NCI-H82 treated with DMSO at 0.1 percent for 48 hours (cell line): Measurements from ENCODE around the gene ATXN7L1.

Experiments
- DNase-seq: peaks from one replicate; lab custom pipeline; 2025; ENCODE audit not compliant: unreplicated experiment; lab: John Stamatoyannopoulos, UW

Gene ATXN7L1

DNA sequence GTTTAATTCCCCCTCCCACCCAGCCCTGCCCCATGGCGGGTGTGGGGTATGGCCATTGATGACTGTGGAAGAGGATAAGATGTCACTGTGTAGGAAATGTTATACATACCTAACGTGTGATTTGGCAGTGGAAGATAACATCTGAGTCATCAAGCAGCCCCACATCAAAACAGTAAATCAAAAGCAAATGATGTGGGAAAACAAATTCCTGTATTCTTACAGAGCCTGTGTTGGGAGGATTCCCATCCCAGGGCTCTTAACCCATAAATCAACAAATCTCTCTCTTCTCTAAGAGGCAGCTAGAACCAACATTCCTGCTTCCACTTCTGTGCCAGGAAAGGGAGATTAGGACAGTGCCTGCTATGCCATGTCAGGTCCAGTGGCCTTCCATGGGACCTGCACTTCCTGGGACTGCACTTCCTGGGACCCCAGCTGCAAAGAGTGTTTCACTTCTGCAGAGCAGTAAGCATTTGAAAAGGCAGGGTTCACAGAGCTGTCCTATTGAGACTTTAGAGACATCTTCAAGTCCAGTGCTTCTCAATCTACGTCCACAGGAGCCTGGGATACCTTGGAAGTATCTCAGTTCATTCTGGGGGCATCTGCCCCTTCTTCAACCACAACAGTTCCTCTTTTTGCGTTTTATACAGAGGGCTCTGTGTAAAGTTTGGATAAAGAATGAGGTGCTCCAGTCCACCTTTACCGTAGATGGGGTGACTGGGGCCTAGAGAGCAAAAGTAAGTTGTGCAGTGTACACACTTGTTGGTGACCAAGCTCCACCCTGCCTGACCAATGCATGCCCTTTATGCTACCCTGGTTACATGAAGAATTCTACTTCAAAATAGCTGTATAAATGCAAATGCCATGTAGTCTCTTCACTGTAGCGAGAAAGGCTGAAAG lies 45.7 kb downstream of the ATXN7L1 start:
- DNase-seq: no peak

DNA sequence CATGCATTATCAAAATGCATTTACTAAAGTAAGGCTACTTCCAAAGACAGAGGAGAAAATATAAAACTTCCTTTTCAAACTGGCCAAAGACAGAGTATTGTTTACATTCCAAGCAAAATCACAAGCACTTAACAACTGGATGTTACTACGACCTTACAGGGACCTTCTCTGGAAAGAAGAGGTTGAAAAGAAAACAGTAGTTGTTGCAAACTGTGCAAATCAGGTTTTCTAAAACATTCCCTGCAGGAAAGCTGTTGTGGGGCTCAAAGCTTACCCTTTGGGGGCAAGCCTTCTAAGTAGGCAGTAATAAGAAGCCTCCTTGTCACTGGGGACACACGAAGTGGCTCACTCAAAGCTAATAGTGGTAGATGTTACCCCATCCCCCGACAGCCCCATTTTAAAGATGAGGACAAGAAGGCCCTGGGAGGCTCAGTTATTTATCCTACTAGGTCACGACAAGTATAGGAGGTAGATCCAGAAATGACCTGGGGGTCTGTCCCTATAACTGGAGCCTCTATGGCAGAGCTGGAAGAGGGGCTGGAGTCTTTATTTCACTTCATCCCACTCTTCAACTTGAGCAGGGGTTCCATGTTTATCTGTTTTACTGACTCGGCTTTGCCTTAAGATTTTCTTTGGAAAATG lies 46.6 kb downstream of the ATXN7L1 start:
- DNase-seq: no peak

DNA sequence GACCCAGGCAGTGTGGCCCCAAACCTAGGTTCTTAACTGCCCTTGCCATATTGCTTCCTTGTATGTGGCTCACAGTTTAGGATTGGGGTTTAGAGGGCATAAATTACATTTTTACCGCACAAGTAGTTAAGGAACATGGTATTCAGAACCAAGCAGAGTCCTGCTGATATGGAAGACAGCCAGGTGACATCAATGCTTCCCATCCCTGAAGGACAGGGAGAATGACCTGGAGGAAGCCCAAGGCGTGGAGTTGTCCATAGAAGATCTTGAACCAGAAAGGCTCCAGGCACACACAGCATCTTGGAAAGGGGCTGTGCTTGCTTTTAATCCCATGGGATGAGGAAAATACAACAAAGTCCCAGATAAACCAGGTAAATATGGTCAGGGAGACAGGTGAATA lies 48.3 kb downstream of the ATXN7L1 start:
- DNase-seq: no peak

DNA sequence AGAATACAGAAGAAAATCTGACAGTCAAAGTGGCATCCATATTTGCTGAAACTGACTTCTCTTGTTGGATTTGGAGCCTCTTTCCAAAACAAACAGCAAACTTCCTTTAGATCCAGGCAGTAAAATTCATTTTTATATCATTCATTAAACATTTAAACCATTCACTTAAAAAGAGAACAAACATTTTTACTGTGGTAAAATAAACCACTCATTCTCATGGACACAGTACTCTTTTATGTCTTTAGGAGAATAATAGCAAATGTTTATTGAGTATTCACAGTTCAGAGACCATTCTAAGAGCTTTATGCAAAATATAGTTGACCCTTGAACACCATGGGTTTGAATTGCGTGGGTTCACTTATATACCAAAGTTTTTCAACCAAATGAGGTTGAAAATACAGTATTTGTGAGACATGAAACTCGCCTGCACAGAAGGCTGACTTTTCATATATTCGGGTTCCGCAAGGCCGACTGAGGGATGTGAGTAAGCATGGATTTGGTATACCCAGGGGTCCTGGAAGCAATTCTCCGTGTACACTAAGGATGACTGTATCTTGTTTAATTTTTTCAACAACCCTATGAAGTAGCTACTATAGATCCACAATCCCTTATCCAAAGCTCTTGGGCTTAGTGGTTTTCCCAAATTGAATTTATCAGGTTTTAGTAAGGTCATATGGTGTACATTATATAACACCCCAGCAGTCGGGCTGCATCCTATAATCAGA lies 49.1 kb downstream of the ATXN7L1 start:
- DNase-seq: no peak

DNA sequence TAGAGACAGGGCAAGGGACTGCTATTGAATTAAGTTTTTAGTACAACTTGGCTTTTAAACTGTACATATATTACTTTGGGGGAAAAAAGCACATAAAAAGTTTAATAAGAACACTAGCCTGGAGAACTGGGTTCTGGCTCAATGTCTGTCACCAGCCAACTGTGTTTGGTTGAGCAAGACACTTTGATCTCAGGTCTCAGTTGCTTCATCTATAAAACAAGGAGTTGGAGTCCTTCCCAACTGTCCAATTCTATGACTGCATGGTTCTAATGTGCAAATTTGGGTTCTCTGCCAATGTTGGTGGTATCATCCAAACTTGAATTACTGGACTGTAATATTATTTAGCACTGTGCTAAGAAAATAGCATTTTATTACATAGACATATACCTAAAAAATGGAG lies 50.3 kb downstream of the ATXN7L1 start:
- DNase-seq: no peak

DNA sequence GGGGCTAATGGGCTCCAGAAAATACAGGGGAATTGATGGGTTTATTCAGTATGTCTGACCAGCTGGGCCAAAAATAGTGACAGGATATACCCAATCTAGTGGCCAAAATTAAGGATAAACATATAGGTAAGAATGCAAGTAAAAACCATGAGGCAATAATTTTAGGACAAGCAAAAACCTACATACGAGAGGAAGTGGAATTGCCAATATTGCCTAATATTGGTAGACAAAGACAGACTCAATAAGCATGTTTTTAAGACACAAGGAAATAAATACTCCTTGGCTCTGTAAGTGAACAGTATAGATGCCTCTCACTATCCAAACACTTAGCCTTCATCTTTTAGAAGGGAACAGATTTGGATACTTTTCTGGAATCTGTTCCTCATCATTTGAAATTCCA lies 51.0 kb downstream of the ATXN7L1 start:
- no peak for DNase-seq

DNA sequence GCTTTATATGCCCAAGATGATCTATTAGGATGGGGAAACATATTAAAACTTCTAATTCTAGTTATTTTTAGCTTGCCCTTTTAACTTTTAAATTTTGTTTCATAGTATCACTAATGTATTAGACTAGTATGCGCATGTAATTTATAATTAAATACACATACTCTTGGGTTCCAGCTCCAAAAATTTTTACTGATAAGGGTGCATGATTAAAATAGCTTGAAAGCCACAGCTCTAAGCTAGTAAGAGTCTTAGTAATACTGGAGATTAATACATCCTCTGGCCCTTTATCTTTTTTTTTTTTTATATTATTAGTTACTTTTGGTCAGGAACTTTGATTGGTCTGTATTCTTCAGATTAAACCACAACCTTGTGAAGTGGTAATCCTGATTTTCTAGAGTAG lies 53.6 kb downstream of the ATXN7L1 start:
- DNase-seq: no peak

DNA sequence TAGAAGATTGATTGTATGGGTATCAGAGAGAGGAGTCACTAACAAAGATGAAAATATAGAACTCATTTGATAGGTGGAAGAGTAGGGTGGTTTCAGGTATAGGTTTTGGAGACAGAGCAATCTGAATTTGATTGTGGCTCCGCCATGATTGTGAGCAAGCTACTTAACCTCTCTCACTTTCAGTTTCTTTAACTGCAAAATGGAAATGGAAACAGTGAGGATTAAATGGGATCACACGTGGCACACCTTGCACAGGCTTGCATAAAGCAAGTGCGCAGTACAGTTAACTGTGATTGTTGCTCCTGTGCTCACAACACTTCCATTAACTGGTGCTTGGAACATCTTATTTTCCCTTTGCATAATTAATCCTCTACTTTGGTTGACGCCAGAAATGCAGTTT lies 54.9 kb downstream of the ATXN7L1 start:
- DNase-seq: no peak

DNA sequence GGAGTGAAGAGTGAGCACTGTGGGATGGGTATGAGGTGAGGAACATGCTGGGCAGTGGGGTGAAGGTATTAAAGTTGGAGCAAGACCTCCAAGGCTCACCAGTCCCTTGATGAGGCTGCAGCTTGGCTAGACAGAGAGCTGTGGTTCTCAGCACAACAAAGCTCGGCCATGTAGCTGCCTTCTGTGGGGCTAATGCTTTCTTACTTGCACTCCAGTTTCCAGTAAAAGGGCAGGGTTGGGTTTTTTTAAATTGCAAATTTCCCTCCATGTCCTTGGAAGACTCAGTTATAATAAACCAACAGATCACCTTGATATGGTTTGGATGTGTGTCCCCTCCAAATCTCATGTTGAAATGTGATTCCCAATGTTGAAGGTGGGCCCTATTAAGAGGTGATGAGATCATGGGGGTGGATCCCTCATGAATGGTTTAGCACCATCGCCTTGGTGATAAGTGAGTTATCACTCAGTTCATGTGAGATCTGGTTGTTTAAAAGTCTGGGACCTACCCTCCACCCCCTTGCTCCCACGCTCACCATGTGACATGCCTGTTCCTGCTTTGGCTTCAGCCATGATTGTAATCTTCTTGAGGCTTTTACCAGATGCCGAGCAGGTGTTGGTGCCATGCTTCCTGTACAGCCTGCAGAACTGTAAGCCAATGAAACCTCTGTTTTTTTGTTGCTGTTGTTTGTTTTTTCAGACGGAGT lies 55.9 kb downstream of the ATXN7L1 start:
- no peak for DNase-seq

DNA sequence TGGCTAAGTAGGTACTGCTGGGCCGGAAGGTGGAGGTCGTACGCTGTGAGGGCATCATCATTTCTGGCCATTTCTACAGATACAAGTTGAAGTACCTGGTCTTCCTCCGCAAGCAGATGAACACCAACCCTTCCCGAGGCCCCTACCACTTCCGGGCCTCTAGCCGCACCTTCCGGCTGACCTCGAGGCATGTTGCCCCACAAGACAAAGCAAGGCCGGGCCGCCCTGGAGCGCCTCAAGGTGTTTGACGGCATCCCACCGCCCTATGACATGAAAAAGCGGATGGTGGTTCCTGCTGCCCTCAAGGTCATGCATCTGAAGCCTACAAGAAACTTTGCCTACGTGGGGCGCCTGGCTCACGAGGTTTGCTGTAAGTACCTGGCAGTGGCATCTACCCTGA lies 56.8 kb downstream of the ATXN7L1 start:
- no peak for DNase-seq

DNA sequence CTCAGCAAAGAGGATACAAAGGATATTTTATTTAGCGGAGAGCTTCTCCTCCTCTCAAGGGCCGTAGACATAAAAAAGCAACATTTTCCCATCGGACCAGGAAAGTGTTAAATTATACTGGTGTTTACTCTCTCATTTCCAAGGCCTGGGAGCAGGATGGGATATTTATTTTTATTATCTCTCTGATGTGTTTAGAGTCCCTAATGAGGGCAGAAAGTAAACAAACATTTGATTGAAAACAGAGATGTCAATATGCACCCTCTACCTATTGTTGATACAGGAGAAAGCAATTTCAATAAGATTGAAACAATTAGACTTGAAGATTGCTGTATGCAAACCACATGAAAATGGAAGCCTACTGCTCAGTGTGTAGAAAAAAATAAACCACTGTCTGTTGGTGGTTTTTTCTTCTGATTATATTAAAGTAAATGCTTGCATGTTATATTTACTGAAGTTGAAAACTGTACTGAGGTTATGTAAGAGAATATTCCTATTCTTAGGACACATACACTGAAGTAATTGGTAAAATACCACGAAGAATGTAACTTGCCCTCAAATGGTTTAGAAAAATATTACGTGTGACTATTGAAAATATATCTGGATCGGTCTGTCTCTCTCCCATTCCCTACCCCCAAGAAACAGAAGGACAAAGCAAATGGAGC lies 59.3 kb downstream of the ATXN7L1 start:
- DNase-seq: no peak

DNA sequence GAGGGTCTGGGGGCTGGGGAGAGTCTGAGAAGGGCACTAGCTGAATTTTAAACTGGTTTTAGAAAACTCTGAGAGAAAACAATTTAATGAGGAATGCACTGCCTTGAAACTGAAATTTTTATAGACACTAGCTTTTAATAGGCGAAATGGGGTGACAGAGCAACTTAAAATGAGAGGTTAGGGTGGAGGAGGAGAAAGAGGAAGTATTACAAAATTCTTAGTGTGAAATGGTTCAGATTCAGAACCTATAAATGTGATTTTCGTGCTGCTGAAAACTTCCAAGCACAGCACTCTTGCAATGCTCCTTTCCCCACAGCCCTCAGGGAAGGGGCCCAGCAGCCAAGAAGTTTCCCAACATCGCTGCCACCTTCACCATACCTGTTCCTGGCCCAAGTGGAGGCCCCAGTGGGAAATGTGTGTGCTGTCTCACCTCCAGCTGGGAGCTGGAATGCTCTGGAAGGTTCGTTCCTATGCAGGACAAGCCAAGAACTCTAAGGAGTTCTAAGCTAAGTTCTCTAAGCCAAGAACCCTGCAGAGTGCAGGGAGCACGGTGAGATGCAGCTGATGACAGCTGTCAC lies 60.0 kb downstream of the ATXN7L1 start:
- DNase-seq: no peak

DNA sequence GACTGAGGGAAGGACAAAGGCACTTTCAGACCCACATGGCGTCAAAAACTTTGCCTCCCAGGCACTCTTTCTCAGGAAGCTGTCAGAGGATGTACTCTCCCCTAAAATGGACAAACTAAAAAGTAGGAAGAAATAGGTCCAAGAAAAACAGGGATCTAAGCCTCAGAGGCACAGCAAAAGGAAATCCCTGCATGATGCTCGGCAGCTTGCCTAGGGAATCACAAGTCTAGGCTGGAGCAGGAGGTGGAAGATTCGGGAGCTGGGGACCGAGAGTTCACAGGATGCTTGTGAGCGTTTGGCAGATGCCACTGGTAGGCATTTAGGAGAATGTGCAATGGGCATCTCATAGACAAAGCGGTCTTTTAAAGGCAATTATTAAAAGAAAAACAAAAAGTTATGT lies 60.8 kb downstream of the ATXN7L1 start:
- no peak for DNase-seq

DNA sequence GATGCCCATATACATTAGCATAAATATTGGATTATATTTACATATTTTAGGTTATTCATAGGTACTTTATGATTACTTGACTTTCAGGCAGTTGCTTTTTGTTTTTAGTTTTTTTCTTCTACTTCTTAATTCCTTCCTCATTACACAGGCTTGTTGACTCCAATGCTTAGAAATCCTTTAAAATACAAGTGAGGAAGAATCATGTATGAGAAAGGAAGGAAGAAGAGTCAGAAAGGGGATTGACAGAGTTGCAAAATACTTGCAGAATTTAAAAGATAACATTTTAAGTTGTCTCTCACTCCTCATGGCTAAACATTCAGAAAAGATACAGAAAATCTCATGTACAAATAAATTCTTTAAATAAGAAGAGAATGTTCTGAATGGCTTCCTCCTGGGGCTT lies 61.9 kb downstream of the ATXN7L1 start:
- DNase-seq: no peak

DNA sequence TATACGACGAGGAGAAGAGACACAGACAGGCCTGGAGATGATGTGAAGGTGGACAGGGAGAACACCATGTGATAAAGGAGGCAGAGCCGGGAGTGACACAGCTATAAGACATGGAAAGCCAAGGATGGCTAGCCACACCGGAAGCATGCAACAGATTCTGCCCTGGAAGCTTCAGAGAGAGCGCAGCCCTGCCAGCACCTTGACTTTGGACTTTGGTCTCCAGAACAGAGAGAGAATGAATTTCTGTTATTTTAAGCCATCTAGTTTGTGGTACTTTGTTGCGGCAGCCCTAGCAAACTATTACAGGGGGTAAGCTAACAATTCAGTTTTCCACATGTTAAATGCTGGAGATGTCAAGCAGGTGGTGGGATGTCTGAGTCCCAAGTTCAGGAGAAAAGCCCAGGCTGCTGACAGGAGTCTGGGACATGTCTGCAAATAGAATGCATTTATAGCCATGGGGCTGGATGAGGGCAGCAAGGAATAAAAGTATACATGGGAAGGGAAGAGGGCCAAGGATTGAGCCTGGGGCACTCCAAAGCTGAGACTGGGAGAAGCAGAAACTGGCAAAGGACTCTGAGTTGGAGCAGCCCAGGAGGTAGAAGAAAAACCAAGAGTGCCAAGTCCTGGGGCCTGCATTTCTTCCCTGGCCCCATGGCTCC lies 65.1 kb downstream of the ATXN7L1 start:
- DNase-seq: no peak

DNA sequence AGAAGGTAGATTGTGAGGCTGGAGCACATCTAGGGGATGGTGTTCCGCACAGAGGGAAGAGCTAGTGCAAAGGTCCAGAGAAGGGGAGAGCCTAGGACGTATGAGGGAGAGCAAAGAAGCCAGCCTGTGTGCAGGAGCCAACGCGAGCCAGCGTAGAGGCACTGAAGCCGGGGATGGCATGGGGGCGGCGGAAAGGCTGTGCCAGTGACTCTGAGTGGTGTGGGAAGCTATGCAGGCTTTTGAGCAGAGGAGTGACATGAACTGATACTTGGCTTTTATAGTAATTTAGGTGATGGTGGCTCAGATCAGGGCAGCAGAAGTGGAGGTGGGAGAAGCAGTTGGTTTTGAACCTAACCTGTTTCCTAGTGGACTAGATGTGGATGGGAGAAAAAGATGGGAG lies 65.8 kb downstream of the ATXN7L1 start:
- DNase-seq: no peak

DNA sequence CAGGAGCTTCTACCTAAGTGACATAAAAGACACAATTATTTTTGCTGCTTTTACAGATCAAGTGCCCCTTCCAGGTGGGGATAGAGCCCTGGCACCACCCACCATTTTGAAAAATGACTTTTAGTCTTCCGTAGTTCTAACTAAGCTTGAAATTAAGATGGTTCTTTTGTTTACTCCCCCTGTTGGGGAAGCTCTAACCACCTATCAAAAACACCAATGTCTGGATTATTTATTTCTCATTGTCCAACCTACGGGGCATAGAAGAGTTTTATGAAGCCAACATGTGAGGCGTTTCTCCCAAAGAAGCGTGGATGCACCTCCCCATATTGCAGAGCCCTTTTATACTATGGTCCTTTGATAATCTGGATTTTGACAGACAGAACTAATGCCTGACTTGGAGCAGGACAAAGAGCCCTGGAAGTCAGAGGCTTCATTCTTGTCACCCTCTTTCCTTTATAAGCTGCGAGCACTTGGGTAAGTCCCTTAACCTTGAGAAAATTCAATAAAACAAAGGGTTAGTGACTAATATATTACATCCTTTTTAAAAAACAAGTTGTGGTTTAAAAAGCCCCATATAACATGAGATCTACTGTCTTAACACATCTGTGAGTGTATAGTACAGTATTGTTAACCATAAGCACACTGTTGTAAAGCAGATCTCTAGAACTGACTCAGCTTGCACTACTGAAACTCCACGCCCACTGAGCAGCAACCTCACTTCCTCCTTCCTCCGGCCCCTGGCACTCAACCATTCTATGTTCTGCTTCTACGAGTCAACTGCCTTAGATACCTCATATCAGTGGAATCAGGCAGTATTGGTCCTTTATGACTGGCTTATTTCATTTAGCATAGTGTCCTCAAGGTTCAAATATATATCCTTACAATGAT lies 67.5 kb downstream of the ATXN7L1 start:
- no peak for DNase-seq

DNA sequence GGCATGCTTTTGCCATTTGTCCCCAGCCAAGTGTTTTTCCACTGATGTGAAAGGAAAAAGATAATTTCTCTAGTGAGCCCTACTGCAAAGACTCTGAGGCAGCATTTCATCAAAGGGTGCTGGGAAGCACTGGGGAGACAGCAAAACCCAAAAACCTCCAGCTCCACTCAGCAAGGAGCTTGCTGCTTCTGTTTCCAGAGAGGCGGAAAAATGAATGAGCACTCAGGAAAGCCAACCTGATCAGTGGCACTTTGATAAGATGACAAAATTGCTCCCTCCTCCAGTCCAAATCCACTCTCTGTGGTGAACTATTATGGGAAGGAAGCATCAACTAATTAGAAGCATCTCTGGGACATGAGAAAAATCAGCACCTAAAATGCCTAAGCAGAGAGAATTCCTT lies 68.2 kb downstream of the ATXN7L1 start:
- DNase-seq: no peak

DNA sequence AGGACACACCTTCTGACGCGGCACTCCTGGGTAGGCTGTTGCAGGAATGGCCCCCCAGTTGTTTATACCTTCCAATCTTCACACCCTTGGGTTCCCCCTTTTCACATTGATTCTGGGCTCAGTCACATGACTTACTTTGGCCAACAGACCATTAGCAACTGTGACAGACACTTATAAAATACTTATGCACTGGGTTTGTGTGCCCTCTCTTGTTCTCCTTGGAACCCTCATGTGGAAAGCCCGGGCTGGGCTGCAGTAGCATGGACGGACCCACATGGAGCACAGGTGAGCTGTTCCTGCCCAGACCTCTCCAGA lies 69.0 kb downstream of the ATXN7L1 start:
- no peak for DNase-seq
